GM06990 (cell line): Measurements from ENCODE around the gene RBM23.
A peak's percentile ranks its signal among the peaks of the same experiment; 100 is the strongest.
"Not testable (repeated sequence)": the region's sequence is repeated elsewhere in the genome, so short reads cannot be mapped to it uniquely, and the experiment has no call there.

Experiments used
- DNase-seq: peaks from one replicate; pipeline ENCODE4 v3.0.0-alpha.2; 2011; ENCODE audit not compliant: insufficient read length; ENCODE audit errors: extremely low read depth
- H3K27me3 ChIP-seq: replicated peaks from 2 replicates; pipeline ENCODE4 v1.6.0; 2011; ENCODE audit warnings: low read length; ENCODE audit not compliant: control insufficient read depth, insufficient read depth
- H3K36me3 ChIP-seq: 2 replicates; pipeline ENCODE4 v1.5.1; 2011; ENCODE audit warnings: low read length; ENCODE audit not compliant: control insufficient read depth, insufficient read depth
- H3K4me3 ChIP-seq: replicated peaks from 2 replicates; pipeline ENCODE4 v1.5.1; 2011; ENCODE audit warnings: low read depth, mild to moderate bottlenecking, control low read depth, low read length
- CTCF ChIP-seq: IDR thresholded peaks from 2 replicates; pipeline ENCODE4 v1.5.1; 2011; ENCODE audit warnings: low read length, control low read depth, mild to moderate bottlenecking, inconsistent platforms; ENCODE audit not compliant: insufficient read depth, poor library complexity, severe bottlenecking

Gene RBM23

GRCh38 chr14:22918804-22919600, at the start of gene RBM23:
Gene RBM23, minus strand, starts transcription at chr14:22919149.
- no peak for TF ChIP-seq CTCF
- H3K36me3 ChIP-seq, result peaks cover 12% of the 10 kb centered on the region

DNA sequence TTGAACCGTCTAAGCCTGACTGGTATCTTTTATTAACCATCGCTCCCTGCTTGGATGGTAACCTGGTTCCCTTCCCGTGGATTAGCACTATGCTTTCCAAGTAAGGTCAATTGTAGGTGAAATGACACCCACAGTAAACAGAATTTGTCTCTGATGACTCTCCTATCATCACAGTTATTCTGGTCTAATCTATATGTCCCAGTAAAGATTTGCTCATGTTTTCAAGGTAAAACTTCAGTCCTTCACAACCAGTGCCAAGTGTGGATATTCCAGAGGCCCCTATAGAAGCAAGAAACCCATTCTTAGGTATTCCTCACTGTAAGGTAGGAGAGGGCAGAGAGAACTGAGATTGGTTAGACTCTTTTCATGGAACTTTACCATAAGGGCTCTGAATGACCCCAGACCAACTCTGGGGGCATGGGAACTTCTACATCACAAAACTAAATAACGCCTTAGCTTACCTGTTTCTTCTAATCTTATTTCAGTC, 47.9 kb upstream of the RBM23 start:
- no peaks in the 10 kb centered on the region for H3K27me3 ChIP-seq
- DNase-seq, result no peak
- H3K36me3 ChIP-seq, result no peaks in the 10 kb centered on the region
- TF ChIP-seq CTCF, result no peak
- no peak overlapping the region for H3K4me3 ChIP-seq

More at GRCh38 chr14:22918804-22919600, at the start of gene RBM23:
- Histone ChIP-seq H3K27me3 (no peaks in the 10 kb centered on the region), H3K4me3 (peak within 1 kb of the TSS; percentile 81)
- peak; percentile 93 for DNase-seq

GRCh38 chr14:22965916-22966782, 47.2 kb upstream of the RBM23 start:
- H3K27me3 ChIP-seq, H3K36me3 ChIP-seq, DNase-seq, H3K4me3 ChIP-seq: not testable (repeated sequence)

GRCh38 chr14:22962061-22962676, 43.2 kb upstream of the RBM23 start:
- DNase-seq, result no peak
- Histone ChIP-seq H3K36me3 (no peaks in the 10 kb centered on the region), H3K27me3 (no peaks in the 10 kb centered on the region), H3K4me3 (no peak overlapping the region)
- no peak for TF ChIP-seq CTCF

GRCh38 chr14:22955702-22956569, 37.0 kb upstream of the RBM23 start:
- no peaks in the 10 kb centered on the region for H3K27me3 ChIP-seq
- H3K4me3 ChIP-seq, result peak overlapping the region; percentile 66
- no peak for DNase-seq
- no peaks in the 10 kb centered on the region for H3K36me3 ChIP-seq
- TF ChIP-seq CTCF, result no peak
